Measurements from ENCODE around the gene ANGPTL2.

DNA sequence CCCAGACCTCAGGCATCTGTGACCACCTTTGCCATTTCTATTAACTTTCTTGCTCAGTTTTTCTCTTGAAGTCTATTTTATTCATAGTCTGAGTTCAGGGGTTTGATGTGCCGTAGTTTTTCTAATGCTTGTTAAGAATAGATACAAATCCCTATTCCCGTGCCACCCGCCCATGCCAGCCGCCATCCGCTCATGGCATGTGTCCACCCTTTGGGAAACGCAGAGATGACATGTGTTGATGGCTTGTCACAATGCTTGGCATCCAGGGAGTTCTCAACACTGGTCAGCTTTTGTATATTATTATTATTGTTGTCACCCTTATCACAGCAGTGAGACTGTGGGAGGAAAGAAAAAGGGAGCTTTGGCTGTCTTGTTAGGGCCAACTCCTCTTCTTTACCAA is 17.3 kb upstream of the ANGPTL2 start:
- TF ChIP-seq, protein P1, sequence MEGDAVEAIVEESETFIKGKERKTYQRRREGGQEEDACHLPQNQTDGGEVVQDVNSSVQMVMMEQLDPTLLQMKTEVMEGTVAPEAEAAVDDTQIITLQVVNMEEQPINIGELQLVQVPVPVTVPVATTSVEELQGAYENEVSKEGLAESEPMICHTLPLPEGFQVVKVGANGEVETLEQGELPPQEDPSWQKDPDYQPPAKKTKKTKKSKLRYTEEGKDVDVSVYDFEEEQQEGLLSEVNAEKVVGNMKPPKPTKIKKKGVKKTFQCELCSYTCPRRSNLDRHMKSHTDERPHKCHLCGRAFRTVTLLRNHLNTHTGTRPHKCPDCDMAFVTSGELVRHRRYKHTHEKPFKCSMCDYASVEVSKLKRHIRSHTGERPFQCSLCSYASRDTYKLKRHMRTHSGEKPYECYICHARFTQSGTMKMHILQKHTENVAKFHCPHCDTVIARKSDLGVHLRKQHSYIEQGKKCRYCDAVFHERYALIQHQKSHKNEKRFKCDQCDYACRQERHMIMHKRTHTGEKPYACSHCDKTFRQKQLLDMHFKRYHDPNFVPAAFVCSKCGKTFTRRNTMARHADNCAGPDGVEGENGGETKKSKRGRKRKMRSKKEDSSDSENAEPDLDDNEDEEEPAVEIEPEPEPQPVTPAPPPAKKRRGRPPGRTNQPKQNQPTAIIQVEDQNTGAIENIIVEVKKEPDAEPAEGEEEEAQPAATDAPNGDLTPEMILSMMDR (IDR thresholded peaks at IDR 0.05; ENCODE audit: insufficient read depth, low read depth, low read length), result no peak
- no peak for TF ChIP-seq EZH2 (IDR thresholded peaks at IDR 0.05; ENCODE audit: insufficient read depth, low read length)

All from astrocyte (in vitro differentiated cells and primary cell).